H1 (cell line): ENCODE measurements around the gene SPAG16. TPM values are rescaled to one million over a fixed set of nuclear protein-coding genes. Genes with fewer than 3 reads are reported as not detected.

Source experiments
- BACH1 ChIP-seq: IDR thresholded peaks from 2 replicates; pipeline ENCODE4 v1.6.1; 2012; ENCODE audit warnings: low read length, improper control_type of control experiment
- MAX ChIP-seq: IDR thresholded peaks from 2 replicates; pipeline ENCODE4 v1.6.1; 2012; ENCODE audit warnings: inconsistent platforms
- polyA plus RNA-seq, 7 experiments: library from polyadenylated mRNA; depleted of rRNA in 3 of 7; stranded (reverse) in 5 of 7; unstranded in 2 of 7; fragments of >200 nt in 5 of 7; fragments of 200-250 nt in 2 of 7; gene quantifications; 1 replicate in 5 of 7; 2 replicates in 1 of 7; 4 replicates in 1 of 7; pipeline versions ENCODE4 v1.2.1 to v1.2.3, GENCODE V29; 2011 to 2013; ENCODE audit warnings: missing spikeins in 2 of 7, mixed read lengths in 2 of 7
- total RNA-seq: library from RNA; stranded (reverse); fragmentation: NEBNext Ultra II Directional; extraction: Animal tissue kit (Norgen Biotek cat#: 25700); gene quantifications from 2 replicates; pipeline ENCODE4 v1.2.1, GENCODE V29; 2021

SPAG16 gene
- total and polyA plus RNA-seq, 2 of the 8 experiments (the other 6 are each of a cell fraction or from before 2014, with no cell fraction given): 6.0 to 14.9 TPM

- TF ChIP-seq MAX: no peak
- no peak for TF ChIP-seq BACH1
These were observed 137.9 kb downstream of the SPAG16 start (continued) for GRCh38 chr2:213422211-213422610.
